Measurements from ENCODE around the gene LRRC30.

The LRRC30 gene

GRCh38 chr18:7242926-7243325 lies 12.0 kb downstream of the LRRC30 start:
- no peak for DNase-seq

GRCh38 chr18:7248877-7249276 lies 18.0 kb downstream of the LRRC30 start:
- no peak for DNase-seq

GRCh38 chr18:7254163-7254562 lies 23.3 kb downstream of the LRRC30 start:
- no peak for DNase-seq

- DNase-seq = no peak
These were observed 24.2 kb downstream of the LRRC30 start for GRCh38 chr18:7255054-7255453.

GRCh38 chr18:7255643-7256042 lies 24.8 kb downstream of the LRRC30 start:
- no peak for DNase-seq

GRCh38 chr18:7256618-7257425 lies 25.9 kb downstream of the LRRC30 start:
- DNase-seq = no peak

- DNase-seq = no peak
These were observed 26.5 kb downstream of the LRRC30 start for GRCh38 chr18:7257426-7257740.

GRCh38 chr18:7259475-7259874 lies 28.6 kb downstream of the LRRC30 start:
- DNase-seq = no peak

- no peak for DNase-seq
These were observed 30.3 kb downstream of the LRRC30 start for GRCh38 chr18:7261199-7261598.

GRCh38 chr18:7267973-7268372 lies 37.1 kb downstream of the LRRC30 start:
- no peak for DNase-seq

- no peak for DNase-seq
These were observed 39.1 kb downstream of the LRRC30 start for GRCh38 chr18:7269942-7270341.

- no peak for DNase-seq
These were observed 41.6 kb downstream of the LRRC30 start for GRCh38 chr18:7272311-7273049.

GRCh38 chr18:7273301-7273921 lies 42.5 kb downstream of the LRRC30 start:
- DNase-seq = no peak

- DNase-seq = no peak
These were observed 50.7 kb downstream of the LRRC30 start for GRCh38 chr18:7281579-7281978.

All from activated CD4-positive, alpha-beta T cell treated with anti-CD3 and anti-CD28 coated beads for 4 hours (primary cell).